Loucy (cell line): ENCODE results near the gene CADM1.

ENCODE experiments used
- CTCF ChIP-seq: fragments of 200-600 bp; sonication (generic); conservative IDR thresholded peaks from 2 replicates; pipeline ENCODE4 v1.5.1; 2014; ENCODE audit warnings: mild to moderate bottlenecking, antibody characterized with exemption, low read length
- EZH2phosphoT487 ChIP-seq: fragments of 200-600 bp; IDR thresholded peaks from 2 replicates; pipeline ENCODE4 v1.6.1; 2018; ENCODE audit warnings: antibody characterized with exemption, mild to moderate bottlenecking, moderate library complexity, borderline replicate concordance

GRCh38 chr11:115525531-115526006 is 21.4 kb upstream of the CADM1 start:
- no peak for TF ChIP-seq CTCF
- no peak for TF ChIP-seq EZH2phosphoT487
